ENCODE measurements around the gene AAK1. TPM values are rescaled to one million over a fixed set of nuclear protein-coding genes. Genes with fewer than 3 reads are reported as not detected.

Gene AAK1
- total RNA-seq, 2 donors from 2014 or later: 44.6 to 60.0 TPM

DNA sequence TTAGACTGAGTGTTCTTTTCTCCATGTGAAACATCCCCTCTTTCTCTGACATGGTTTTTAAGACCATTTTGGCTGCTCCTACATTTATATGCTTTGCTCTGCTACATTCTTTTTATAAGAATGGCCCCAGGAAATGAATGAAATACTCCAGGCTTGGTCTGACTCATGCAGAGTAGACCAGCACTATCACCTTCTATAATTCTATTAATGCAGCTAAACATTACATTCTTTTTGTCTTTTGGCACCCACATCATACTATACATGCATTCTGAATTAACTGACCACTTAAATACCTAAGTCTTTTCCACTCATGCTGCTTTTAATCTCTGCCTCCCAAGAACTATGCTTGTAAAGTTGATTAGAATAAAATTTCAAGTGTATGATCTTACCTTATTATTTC lies 94.1 kb downstream of the AAK1 start:
- TF ChIP-seq POLR2A (IDR thresholded peaks at IDR 0.05): no peak
- no peak for TF ChIP-seq CTCF (IDR thresholded peaks at IDR 0.05)
- peaks cover 5% of the 10 kb centered on the region for H3K4me1 ChIP-seq
- no peaks in the 10 kb centered on the region for H3K36me3 ChIP-seq (replicated peaks in 1 of 2; ENCODE audit: insufficient read depth in 1 of 2, low read depth in 2 of 2)
- no peak overlapping the region for H3K4me3 ChIP-seq
- no peaks in the 10 kb centered on the region for H3K9me3 ChIP-seq
- DNase-seq (no peak), ATAC-seq (no peak)
- intact Hi-C loops (cut with DNase I): no loop called here
- H3K27ac ChIP-seq: no peak overlapping the region
- no peaks in the 10 kb centered on the region for H3K27me3 ChIP-seq

- no peaks in the 10 kb centered on the region for H3K36me3 ChIP-seq (replicated peaks in 1 of 2; ENCODE audit: insufficient read depth in 1 of 2, low read depth in 2 of 2)
- TF ChIP-seq POLR2A (IDR thresholded peaks at IDR 0.05) (no peak), CTCF (IDR thresholded peaks at IDR 0.05) (no peak)
- 66 to 74% methylated on average over 2 of the region's 2 CpGs for WGBS, 2 donors
Measured at GRCh38 chr2:69547984-69548715, 95.4 kb downstream of the AAK1 start.

DNA sequence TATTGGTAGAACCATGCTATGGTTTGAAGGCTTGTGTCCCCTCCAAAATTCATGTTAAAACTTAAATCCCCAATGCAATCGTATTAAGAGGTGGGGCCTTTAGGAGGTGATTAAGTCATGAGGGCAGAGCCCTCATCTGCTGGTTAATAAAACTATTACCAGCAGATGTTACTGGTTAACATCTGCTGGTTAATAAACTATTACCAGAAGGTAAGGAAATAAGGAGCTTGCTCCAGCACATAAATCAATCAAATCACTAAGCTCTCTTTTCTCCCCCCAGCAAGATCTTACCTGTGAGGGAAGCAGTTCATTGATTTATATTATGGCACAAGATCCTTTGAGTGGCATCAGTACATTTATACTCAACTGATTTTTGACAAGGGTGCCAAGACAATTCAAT lies 96.9 kb downstream of the AAK1 start:
- Histone ChIP-seq H3K4me3 (no peak overlapping the region), H3K36me3 (replicated peaks in 1 of 2; ENCODE audit: insufficient read depth in 1 of 2, low read depth in 2 of 2) (peaks cover 0 to 3% of the 10 kb centered on the region in 2 donors), H3K27ac (no peak overlapping the region), H3K9me3 (no peaks in the 10 kb centered on the region), H3K4me1 (peaks cover 5% of the 10 kb centered on the region), H3K27me3 (no peaks in the 10 kb centered on the region)
- WGBS, 2 donors: 75 to 88% methylated on average over 1 of the region's 1 CpG
- TF ChIP-seq CTCF (IDR thresholded peaks at IDR 0.05): no peak
- no peak for TF ChIP-seq POLR2A (IDR thresholded peaks at IDR 0.05)
- ATAC-seq (no peak), DNase-seq (no peak)
- intact Hi-C loops (cut with DNase I): no loop called here

More at GRCh38 chr2:69547984-69548715, 95.4 kb downstream of the AAK1 start:
- Histone ChIP-seq H3K27ac (no peak overlapping the region), H3K9me3 (no peaks in the 10 kb centered on the region), H3K4me3 (no peak overlapping the region), H3K4me1 (peaks cover 5% of the 10 kb centered on the region), H3K27me3 (no peaks in the 10 kb centered on the region)
- DNase-seq (no peak), ATAC-seq (no peak)
- intact Hi-C loops (cut with DNase I): no loop called here

DNA sequence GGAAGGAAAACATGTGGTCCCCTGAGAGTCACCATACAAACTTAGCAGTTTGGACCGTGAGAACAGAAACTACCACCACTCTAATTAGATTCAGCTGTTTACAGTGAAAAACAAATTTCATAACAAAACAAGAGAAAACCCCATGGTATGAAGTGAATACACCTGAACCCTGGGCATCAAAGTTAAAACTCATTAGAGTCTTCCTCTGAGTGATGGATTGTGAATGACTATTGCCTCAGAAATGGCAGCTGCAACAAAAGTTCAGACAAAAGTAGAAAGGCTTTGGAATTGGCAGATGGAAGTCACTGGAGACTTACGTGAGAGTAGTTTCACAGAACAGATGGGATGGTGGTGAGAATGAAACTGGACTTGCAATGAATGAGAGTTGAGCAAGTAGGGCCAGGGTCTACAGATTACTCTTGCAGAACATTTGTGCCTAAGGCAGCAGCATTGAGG lies 98.0 kb downstream of the AAK1 start:
- no peaks in the 10 kb centered on the region for H3K9me3 ChIP-seq
- TF ChIP-seq CTCF (IDR thresholded peaks at IDR 0.05) (no peak), POLR2A (IDR thresholded peaks at IDR 0.05) (no peak)
- H3K27ac ChIP-seq: no peak overlapping the region
- peaks cover 5% of the 10 kb centered on the region for H3K4me1 ChIP-seq
- DNase-seq: no peak
- H3K36me3 ChIP-seq (replicated peaks in 1 of 2; ENCODE audit: insufficient read depth in 1 of 2, low read depth in 2 of 2): peaks cover 0 to 4% of the 10 kb centered on the region in 2 donors
- no peak overlapping the region for H3K4me3 ChIP-seq
- no peak for ATAC-seq
- intact Hi-C loops (cut with DNase I): no loop called here
- 81 to 93% methylated on average over 2 of the region's 2 CpGs for WGBS, 2 donors
- no peaks in the 10 kb centered on the region for H3K27me3 ChIP-seq

GRCh38 chr2:69544951-69545350 lies 98.6 kb downstream of the AAK1 start:
- Histone ChIP-seq H3K9me3 (no peaks in the 10 kb centered on the region), H3K27ac (no peak overlapping the region)
- intact Hi-C loops (cut with DNase I): no loop called here

More at GRCh38 chr2:69544951-69545350, 98.6 kb downstream of the AAK1 start:
- TF ChIP-seq CTCF (IDR thresholded peaks at IDR 0.05) (no peak), POLR2A (IDR thresholded peaks at IDR 0.05) (no peak)
- no peaks in the 10 kb centered on the region for H3K27me3 ChIP-seq
- no peak overlapping the region for H3K4me3 ChIP-seq
- H3K36me3 ChIP-seq (replicated peaks in 1 of 2; ENCODE audit: insufficient read depth in 1 of 2, low read depth in 2 of 2): peaks cover 0 to 4% of the 10 kb centered on the region in 2 donors
- no peak for ATAC-seq
- DNase-seq: no peak
- peaks cover 5% of the 10 kb centered on the region for H3K4me1 ChIP-seq
- whole genome bisulfite sequencing, 2 donors: 83% methylated on average over 1 of the region's 1 CpG

Data from body of pancreas (tissue), 4 donors.